HG03558 (cell line): ENCODE results near the gene EEF1AKMT4.

Source experiments
- ATAC-seq: cut with Tn5 transposase; IDR thresholded peaks from one replicate; pipeline ENCODE4 v1.9.1; 2021; ENCODE audit warnings: moderate number of reproducible peaks; ENCODE audit not compliant: unreplicated experiment; ENCODE audit errors: extremely low read depth

Gene EEF1AKMT4

DNA sequence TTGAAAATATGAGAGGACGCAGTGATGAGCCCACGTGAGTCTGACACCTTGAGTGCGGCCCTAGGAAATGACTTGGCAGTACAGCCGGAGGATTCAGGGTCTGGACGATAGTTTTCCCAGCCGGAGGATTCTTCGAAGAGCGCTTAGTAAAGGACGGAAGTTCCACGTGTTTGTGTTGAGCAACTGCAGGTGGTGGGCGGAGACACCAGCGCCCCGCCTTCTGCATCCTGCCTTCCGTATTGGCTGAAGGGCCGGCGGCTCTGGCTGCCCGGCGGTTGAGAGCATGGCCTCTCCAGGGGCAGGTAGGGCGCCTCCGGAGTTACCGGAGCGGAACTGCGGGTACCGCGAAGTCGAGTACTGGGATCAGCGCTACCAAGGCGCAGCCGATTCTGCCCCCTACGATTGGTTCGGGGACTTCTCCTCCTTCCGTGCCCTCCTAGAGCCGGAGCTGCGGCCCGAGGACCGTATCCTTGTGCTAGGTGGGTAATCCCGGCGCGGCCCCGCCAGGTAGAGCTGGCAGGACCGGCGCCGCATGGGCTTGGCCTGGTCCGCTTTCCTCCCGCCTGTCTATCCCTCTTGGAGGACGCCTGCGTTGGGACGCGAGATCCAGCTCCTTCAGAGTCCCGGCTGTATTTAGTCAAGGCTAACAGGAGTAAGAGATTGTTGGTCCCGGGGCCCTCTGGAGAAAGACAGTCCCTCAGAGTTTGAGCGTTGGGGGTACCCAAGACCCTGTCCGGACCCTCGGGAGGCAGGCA is at the start of gene EEF1AKMT4:
Gene EEF1AKMT4 (plus strand): TSS at position 261 of the 755 bp plus-strand sequence. CDS start 23 bp downstream, at position 284.
- ATAC-seq, result peak; percentile 67

DNA sequence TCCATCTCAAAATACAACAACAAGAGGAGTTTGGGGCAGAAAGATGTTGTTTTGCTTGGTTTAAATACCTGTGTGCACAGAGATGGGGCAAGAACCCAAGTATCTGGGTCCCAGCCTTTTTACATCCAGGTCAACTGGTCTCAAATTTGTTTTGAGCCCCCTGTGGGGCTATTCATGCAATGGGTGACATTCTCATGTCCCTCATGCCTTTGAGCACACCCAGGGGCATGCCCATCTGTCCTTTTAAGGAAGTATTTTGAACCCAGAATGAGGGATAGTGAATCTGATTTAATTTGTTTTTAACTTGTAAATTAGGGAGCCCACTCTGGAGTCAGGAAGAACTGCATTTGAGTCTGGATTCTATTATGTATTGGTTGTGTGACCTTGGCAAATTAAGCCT is 48.6 kb upstream of the EEF1AKMT4 start:
- no peak for ATAC-seq

DNA sequence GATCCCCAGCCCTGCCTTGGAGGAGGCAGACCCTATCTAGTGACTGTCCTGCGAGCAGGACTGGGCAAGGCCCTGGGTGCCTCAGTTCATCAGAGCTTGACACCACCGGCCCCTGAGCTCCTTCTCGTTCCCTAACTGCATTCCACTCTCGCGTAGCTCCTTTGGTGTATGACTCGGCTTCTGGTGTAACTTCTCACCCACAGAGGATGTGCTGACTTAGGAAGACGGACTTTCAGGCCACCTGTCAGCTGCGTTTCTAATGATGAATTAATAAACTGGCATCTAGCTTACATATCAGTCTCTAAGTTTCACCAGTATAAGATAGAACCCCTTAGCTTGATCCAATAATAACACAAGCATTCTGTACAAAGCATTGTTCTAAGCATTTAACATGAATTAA is 45.9 kb upstream of the EEF1AKMT4 start:
- ATAC-seq, result no peak

DNA sequence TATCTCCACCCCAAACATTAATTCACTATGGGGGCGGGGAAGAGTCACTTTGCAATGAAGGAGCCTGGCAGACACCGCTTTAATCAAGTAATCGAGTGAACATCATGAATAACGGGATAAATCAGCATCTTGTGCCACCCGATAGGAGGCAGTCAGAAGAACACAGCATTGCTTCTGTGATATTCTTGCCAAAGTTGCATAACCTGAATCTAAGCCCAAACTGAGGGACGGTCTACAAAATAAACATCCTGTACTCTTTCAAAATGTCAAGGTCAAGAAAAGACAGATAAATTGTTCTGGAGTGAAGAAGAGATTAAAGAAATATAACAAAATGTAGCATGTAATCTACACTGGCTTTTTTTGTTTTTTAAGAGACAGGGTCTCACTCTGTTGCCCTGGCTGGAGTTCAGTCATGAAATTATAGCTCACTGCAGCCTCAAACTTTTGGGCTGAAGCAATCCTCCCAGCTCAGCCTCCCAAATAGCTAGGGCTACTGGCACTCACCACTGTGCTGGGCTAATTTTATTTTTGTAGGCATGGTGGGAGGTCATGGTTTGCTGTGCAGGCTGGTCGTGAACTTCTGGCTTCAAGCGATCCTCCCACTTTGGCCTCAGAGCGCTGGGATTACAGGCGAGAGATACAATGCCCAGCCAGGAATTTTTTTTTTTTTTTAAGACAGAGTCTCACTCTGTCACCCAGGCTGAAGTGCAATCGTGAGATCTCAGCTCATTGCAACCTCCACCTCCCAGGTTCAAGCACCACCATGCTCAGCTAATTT is 40.1 kb upstream of the EEF1AKMT4 start:
- no peak for ATAC-seq

DNA sequence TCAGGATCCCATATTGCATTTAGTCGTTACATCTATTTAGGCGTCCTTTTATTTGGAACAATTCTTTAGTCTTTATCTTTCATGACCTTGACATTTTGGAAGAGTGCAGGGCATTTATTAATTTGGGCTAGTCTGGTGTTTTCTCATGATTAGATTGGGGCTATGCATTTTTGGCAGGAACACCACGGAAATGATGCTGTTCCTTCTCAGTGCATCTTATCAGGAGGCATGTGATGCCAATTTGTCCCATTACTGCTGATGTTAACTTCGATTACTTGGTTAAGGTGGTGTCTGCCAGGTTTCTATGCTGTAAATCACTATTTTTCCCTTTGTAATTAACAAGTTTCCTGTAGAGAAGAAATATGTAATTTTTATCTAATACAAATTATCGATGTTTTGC is 38.2 kb upstream of the EEF1AKMT4 start:
- ATAC-seq, result no peak

DNA sequence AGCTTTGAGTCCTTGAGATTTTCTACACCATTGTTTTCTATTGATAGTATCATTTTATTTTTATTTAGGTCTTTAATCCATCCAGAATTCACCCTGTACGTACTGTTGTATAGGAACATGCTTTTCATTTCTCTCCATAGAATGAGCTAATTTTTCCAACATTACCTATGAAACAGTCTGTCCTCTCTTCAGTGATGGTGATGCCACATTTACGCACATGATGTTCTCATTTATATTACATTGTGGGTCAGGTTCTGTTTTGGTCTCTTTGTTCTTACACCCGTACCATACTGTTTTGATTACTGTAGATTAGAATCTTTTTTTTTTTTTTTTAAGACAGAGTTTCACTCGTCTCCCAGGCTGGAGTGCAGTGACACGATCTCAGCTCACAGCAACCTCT is 37.8 kb upstream of the EEF1AKMT4 start:
- no peak for ATAC-seq

DNA sequence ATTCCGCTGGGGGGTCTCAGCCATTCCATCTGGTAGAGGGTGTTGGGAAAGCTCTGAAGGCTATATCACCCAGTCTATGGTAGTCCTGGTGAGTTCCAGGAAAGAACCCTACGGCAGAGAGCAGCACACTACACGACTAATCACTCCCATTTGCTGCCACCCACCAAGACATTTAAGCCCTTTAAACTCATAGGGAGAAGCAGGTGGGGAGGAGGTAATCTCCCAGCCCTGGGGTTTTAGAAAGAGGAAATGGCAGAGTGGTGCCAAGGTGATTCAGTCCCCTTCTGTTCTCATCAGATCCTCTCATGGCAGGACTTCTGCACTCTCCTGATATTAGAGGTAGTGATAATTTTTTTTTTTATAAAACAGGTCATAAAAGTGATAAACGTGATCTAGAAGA is 30.7 kb upstream of the EEF1AKMT4 start:
- ATAC-seq, result no peak

DNA sequence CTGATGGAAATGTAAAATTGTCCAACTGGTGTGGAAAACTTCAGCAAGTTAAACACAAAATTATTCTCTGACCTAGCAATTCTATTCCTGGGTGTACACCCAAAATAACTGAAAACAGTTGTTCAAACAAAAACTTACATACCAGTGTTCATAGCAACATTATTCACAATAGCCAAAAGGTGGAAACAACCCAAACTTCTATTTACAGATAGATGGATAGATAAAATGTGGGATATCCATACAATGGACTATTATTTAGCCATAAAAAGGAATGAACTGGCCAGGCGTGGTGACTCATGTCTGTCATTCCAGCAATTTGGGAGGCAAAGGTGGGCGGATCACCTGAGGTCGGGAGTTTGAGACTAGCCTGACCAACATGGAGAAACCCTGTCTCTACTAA is 27.0 kb upstream of the EEF1AKMT4 start:
- no peak for ATAC-seq

DNA sequence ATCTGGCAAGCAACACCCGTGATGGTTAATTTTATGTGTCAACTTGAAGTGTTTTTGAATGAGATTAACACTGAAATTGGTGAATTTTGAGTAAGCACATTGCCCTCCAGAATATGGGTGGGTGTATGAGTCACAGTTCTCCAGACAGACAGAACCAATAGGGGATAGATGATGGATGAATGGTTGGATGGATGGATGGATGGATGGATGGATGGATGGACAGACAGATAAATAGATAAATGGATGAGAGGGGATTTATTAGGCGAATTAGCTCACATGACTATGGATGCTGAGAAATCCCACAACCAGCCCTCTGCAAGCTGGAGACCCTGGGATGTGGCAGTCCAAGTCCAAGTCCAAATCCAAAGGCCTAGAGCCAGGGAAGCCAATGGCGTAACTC is 25.5 kb upstream of the EEF1AKMT4 start:
- no peak for ATAC-seq

DNA sequence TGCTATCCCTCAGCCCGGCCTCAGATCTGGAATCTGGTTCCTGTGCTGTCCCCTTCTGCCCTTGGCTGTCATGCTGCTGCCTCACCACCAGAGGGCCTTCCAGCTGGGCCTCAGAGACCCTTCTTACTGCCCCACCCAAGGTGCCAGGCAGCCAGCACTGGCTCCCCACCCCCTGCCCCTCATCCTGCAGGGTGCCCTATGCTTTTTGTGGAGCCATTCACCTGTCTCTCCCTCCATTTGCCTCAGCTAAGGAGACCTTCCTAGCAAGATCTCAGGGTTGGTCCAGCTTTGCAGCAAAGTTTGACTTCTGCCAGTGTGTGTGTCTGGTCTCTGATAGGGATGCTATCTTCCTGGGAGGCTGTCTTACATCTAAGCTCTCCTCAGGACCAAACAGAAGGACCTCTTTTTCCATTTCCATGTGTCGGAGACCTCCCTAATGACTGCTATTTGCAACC is 22.0 kb upstream of the EEF1AKMT4 start:
- no peak for ATAC-seq

DNA sequence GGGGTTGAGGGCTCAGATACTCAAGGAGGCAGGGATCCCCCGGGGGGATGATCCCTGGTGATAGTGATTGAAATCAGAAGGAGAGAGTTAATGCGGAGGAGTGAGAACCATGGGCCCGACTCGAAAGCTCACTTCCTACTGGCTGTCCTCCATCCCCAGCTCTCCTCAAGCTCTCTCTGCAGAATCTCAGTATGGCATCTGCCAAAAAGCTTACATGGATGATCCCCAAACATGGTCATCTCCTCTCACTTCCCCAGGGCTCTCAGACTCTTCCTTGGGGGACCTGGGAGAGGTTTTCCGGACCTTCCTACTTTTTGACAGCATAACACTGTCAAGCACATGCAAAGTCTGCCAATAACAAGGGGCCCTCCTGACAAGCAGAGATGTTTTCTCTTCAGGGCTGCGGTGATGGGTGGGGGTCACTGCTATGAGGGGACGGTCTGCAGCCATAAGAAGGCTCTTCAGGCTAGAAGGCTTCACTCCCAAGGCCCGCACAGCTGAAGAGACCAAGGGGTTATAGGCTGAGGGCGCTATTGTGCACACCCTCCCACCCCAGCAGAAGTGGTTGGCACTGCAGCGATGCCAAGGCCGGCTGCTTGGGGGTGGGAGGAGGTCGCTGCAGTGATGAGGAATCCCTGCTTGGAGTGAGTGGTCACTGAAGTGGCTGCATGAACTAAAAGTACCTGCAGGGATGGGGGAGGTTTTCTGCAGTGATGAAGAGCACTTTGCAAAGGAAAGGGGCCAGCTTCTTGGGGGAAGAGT is 20.9 kb upstream of the EEF1AKMT4 start:
- no peak for ATAC-seq

DNA sequence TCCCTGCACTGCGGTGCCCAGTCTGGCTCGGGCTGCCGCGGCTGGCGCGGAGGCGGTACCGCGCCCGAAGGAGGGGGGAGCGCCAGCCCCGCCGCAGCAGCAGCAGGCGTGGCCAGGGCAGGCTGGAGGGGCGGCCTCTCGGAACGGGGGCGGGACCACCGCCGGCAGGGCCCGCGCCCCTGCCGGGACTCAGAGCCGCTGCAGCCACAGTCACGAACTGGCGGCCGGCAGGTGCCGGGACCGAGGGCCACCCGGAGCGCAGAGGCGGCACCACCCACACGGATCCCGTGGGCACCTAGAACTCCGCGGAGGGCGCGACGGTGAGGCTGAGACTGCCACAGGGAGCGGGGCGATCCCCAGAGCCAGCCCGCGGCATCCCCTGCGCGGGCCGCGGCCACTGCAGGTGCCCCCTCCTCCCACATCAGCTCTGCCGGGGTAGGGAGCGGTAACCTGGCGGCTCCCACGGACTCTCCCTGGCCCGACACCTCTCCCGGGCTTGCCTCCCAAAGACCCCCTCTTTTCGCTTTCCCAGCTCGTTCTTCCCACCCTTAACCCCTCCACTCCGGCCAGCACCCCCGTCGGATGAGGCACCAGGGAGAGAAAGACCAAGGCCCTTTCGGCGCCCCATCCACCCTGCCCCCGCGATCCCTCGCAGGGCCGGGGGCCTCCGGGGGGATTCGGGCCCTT is 19.9 kb upstream of the EEF1AKMT4 start, which contains the start of gene VWA5B2:
Gene VWA5B2 (plus strand): TSS at position 192 of the 687 bp plus-strand sequence. CDS start 944 bp downstream, outside the sequence.
- no peak for ATAC-seq

DNA sequence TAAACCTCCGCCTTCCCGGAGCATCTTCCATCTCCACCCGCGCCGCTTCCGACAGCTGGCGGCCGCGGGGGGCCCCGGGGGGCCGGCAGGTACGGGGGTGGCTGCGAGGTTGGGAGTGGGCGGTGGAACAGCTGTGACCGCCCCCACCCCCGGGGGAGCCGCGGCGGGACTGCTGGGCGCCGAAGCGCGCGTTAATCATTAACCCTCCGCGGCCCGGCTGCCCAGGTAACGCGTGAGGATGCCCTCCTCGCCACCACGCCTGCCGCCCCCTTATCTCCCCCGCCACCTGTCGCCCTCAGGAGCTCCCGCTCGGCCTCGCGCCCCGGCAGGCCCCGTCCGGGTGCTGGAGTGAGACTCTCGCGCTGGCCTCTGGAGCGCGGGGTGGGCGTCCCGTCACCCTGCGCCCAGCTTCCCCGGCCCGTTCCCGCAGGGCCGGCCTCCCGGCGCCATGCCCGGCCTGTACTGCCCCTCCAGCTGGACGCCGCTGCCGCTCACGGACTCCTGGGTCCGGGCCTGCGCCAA is 19.3 kb upstream of the EEF1AKMT4 start:
- no peak for ATAC-seq

DNA sequence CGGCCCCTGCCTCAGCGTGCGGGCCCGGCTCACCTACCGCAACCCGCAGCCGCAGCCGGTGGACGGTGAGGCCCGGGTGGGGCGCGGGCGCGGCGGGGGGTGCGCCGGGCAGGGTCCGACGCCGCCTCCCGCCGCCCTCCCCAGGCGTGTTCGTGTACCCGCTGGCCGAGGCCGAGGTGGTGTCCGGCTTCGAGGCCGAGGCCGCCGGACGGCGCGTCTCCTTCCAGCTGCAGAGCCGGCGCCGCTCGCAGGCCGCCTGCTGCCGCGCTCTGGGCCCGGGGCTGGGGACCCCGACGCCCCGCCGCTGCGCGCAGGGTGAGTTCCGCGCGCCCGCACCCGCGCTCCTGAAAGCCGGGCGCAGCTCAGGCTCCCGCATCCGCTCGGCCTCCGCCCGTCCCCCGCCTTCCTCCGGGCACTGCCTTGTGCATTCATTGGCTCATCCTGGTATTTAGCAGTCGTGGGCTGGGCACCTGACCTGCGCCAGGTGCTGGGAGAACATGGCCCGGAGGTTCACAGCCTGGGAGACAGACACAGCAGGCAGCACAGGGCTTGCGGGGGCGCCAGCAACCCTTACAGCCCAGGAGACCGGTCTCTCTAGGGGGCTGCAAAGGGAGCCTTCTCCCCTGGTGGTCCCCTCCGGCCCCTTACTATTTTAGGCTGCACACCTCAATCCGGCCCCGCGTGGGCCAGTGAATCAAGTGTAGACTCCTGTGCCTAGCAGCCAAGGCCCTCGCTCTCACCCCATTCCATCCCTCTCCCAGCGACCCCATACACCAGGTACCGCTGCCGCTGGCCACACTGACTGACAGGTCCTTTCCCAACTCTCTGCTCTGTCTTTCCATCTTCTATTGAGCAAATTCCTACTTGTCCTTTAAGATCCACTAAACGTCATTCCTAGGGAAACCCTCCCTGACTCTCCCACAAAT is 18.6 kb upstream of the EEF1AKMT4 start:
- ATAC-seq, result no peak

DNA sequence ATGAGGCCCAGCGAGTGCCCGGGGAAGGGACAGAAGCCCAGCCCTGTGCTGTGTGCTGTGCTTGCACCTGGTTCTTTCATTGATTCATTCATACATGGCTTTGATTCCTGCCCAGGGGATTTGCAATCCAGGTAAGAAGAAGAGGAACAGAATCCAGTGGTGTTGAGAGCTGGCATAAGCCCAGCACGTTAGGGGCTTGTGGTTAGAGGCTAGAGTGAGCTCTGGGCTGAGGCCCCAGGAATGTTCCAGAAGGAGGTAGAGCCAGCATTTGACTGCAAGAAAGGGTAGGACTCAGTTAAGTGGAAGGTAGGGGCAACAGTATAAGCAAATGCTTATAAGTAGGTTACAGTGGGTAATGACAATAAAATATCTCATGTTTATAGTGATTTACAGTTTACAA is 17.8 kb upstream of the EEF1AKMT4 start:
- ATAC-seq, result no peak

DNA sequence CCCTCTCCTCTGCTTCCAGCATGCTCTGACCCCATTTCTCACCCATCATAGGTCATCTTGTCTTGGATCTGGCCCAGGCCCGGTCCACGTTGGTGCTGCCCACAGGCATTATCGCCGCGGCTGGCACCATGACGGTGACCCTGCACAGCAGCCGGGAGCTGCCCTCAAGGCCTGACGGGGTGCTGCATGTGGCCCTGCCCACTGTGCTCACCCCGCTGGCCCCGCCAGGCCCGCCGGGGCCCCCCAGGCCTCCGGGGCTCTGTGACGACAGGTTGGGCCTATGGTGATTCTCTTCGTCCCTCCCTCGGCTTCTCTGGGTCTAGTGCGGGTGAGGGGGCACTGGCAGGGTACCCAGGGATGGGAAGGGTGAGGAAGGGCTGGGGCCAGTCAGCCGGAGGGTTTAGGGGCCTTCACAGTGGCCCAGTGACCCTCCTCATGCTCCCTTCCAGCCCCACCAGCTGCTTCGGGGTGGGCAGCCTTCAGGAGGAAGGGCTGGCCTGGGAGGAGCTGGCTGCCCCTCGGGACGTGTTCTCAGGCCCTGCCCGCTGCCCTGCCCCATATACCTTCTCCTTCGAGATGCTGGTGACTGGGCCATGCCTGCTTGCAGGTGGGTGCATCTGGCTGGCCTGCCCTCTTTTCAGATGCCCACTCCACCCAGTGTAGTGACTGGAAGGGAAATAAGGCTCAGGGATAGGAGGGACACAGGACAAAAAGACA is 16.2 kb upstream of the EEF1AKMT4 start:
- no peak for ATAC-seq

DNA sequence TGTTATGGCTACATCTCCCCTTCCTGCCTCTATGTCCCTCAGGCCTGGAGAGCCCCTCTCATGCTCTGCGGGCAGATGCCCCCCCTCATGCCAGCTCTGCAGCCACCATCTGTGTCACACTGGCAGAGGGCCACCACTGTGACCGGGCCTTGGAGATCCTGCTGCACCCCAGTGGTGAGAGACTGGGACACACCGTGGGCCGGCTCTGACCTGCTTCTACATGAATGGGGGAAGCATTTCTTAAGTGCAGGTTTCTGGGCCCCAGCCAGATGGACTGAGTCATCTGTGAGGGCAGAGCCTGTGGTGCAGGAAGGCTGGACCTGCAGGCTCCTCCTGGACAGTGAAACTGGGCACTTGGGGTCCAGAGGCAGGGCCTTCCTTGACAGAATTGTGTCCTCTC is 15.2 kb upstream of the EEF1AKMT4 start:
- no peak for ATAC-seq

DNA sequence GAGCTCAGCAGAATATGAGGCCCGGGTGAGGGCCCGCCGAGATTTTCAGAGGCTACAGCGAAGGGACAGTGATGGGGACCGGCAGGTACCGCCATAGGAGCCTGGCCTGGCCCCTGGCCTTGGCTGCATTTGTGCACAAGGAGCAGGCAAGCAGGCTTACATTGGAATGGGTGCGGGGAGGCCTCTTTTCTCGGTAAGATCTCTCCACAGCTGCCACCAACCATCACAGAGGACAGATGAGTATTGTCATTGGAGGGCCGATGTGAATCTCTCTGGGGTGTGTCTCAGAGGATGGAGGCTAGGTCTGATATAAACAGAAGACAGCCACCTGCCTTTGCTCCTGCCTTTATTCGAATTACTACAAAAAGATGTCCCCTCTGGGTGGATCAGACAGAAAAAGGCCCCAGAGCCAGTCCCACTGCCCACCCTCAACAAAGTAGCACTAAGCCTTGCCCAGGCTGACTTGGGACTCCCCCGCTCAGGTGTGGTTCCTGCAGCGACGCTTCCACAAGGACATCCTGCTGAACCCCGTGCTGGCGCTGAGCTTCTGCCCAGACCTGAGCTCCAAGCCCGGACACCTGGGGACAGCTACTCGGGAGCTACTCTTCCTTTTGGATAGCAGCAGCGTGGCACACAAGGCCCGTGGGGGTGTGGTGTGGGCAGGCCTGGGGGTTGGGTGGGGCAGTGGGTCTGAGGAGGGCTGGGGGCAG is 14.6 kb upstream of the EEF1AKMT4 start:
- ATAC-seq, result no peak
